ENCODE measurements around the gene PSMC3IP.
A peak's percentile ranks its signal among the peaks of the same experiment; 100 is the strongest.

The PSMC3IP gene

GRCh38 chr17:42561897-42562387 lies 15.6 kb downstream of the PSMC3IP start, which contains the start of gene COASY (continued):
- TF ChIP-seq ZBTB26 (tag by site-specific recombination; optimal IDR thresholded peaks at IDR 0.05) (peak; percentile 27), ZNF660 (tag by site-specific recombination; IDR thresholded peaks at IDR 0.05) (peak; percentile 76; the same call in 1 of the 2 replicates), ZNF639 (tag by site-specific recombination; IDR thresholded peaks at IDR 0.05) (peak; percentile 78), ZNF2 (tag by site-specific recombination; IDR thresholded peaks at IDR 0.05) (no peak), BCL11A (tag by site-specific recombination; IDR thresholded peaks at IDR 0.05; ENCODE audit: low read depth) (no peak), ZNF354C (tag by site-specific recombination; IDR thresholded peaks at IDR 0.05; ENCODE audit: borderline replicate concordance, low read depth) (no peak), ZNF174 (tag by site-specific recombination; IDR thresholded peaks at IDR 0.05) (no peak), EGR2 (tag by site-specific recombination; IDR thresholded peaks at IDR 0.05; ENCODE audit: low read depth) (peak; percentile 28; the same call in 1 of the 2 replicates), ZNF140 (tag by site-specific recombination; IDR thresholded peaks at IDR 0.05) (no peak), ZEB2 (tag by site-specific recombination; IDR thresholded peaks at IDR 0.05) (peak; percentile 89), ZNF146 (tag by site-specific recombination; IDR thresholded peaks at IDR 0.05) (no peak), ZNF549 (tag by site-specific recombination; IDR thresholded peaks at IDR 0.05) (no peak), HIC1 (tag by site-specific recombination; IDR thresholded peaks at IDR 0.05) (peak; percentile 62; the same call in 1 of the 2 replicates), ZNF692 (tag by site-specific recombination; IDR thresholded peaks at IDR 0.05) (no peak; the same call in 1 of the 2 replicates), ZNF580 (tag by site-specific recombination; IDR thresholded peaks at IDR 0.05) (peak; percentile 90), ZSCAN16 (tag by site-specific recombination; IDR thresholded peaks at IDR 0.05) (no peak), ZNF473 (tag by site-specific recombination; IDR thresholded peaks at IDR 0.05) (no peak), IKZF3 (tag by site-specific recombination; IDR thresholded peaks at IDR 0.05) (peak; percentile 98), KLF9 (tag by site-specific recombination; IDR thresholded peaks at IDR 0.05; ENCODE audit: low read depth) (no peak; the same call in 1 of the 2 replicates), PATZ1 (tag by site-specific recombination; IDR thresholded peaks at IDR 0.05) (peak; percentile 48; the same call in 1 of the 2 replicates), ZBTB10 (tag by site-specific recombination; IDR thresholded peaks at IDR 0.05) (no peak), YY2 (tag by site-specific recombination; IDR thresholded peaks at IDR 0.05) (no peak; the same call in 1 of the 2 replicates), ZNF19 (tag by site-specific recombination; IDR thresholded peaks at IDR 0.05; ENCODE audit: low read depth) (no peak), ZNF449 (tag by site-specific recombination; IDR thresholded peaks at IDR 0.05) (peak; percentile 65; the same call in 1 of the 2 replicates), SALL2 (tag by site-specific recombination; IDR thresholded peaks at IDR 0.05; ENCODE audit: borderline replicate concordance) (no peak), ZNF610 (tag by site-specific recombination; IDR thresholded peaks at IDR 0.05; ENCODE audit: borderline replicate concordance) (peak; percentile 39; the same call in 1 of the 2 replicates)
